CD4-positive, CD25-positive, alpha-beta regulatory T cell (primary cell): Measurements from ENCODE around the gene TEX47. TPM values are rescaled to one million over a fixed set of nuclear protein-coding genes. Genes with fewer than 3 reads are reported as not detected.

Experiments
- ATAC-seq, 2 donors: fragments of 150-1000 bp; cut with Tn5 transposase; one replicate each; pipeline ENCODE4 v1.10.0; 2021; ENCODE audit warnings: low read depth in 2 of 2, moderate number of reproducible peaks in 2 of 2, moderate library complexity in 1 of 2
- DNase-seq, 3 donors: peaks; one replicate each; pipeline versions ENCODE4 v3.0.0 to v3.0.0-alpha.2; 2012 to 2022; ENCODE audit warnings: mixed read lengths in 1 of 3
- H3K27ac ChIP-seq: one replicate; pipeline ENCODE4 v1.7.0; 2013; ENCODE audit warnings: mild to moderate bottlenecking, low read length; ENCODE audit not compliant: insufficient read depth, poor library complexity, severe bottlenecking
- H3K27me3 ChIP-seq: one replicate; pipeline ENCODE4 v1.7.0; 2013; ENCODE audit warnings: low read length; ENCODE audit not compliant: control insufficient read depth, insufficient read depth
- H3K36me3 ChIP-seq: one replicate; pipeline ENCODE4 v1.7.0; 2013; ENCODE audit warnings: mild to moderate bottlenecking, low read length, moderate library complexity; ENCODE audit not compliant: control insufficient read depth, insufficient read depth
- H3K4me1 ChIP-seq: 2 replicates; pipeline ENCODE4 v1.7.0; 2013; ENCODE audit warnings: mild to moderate bottlenecking, low read length; ENCODE audit not compliant: insufficient read depth, control insufficient read depth, poor library complexity, severe bottlenecking
- H3K4me3 ChIP-seq: one replicate; pipeline ENCODE4 v1.7.0; 2013; ENCODE audit warnings: low read depth, mild to moderate bottlenecking, low read length, moderate library complexity
- H3K9me3 ChIP-seq, 2 experiments: 1 replicate in 1 of 2; 2 replicates in 1 of 2; pipeline ENCODE4 v1.7.0; 2013; ENCODE audit warnings: low read length in 2 of 2, mild to moderate bottlenecking in 1 of 2, moderate library complexity in 1 of 2; ENCODE audit not compliant: control insufficient read depth in 2 of 2
- H3K27ac Mint-ChIP-seq, 3 donors: one replicate each; pipeline ENCODE4 v1.8.0; 2020 to 2022; ENCODE audit warnings: mild to moderate bottlenecking in 3 of 3, mixed read lengths in 3 of 3, moderate library complexity in 2 of 3
- H3K27me3 Mint-ChIP-seq: one replicate; pipeline ENCODE4 v1.8.0; 2022; ENCODE audit warnings: mild to moderate bottlenecking, mixed read lengths
- H3K36me3 Mint-ChIP-seq: one replicate; pipeline ENCODE4 v1.8.0; 2020; ENCODE audit warnings: mixed read lengths
- H3K4me1 Mint-ChIP-seq, 4 donors: one replicate each; pipeline ENCODE4 v1.8.0; 2020 to 2022; ENCODE audit warnings: mixed read lengths in 4 of 4, mild to moderate bottlenecking in 1 of 4
- H3K4me3 Mint-ChIP-seq, 4 donors: one replicate each; pipeline ENCODE4 v1.8.0; 2020 to 2022; ENCODE audit warnings: mild to moderate bottlenecking in 4 of 4, mixed read lengths in 4 of 4, moderate library complexity in 3 of 4
- H3K9me3 Mint-ChIP-seq, 7 donors: one replicate each; pipeline ENCODE4 v1.8.0; 2020 to 2022; ENCODE audit warnings: mixed read lengths in 7 of 7, mild to moderate bottlenecking in 3 of 7, moderate library complexity in 2 of 7
- polyA plus RNA-seq, 4 donors: library from polyadenylated mRNA; unstranded; fragments of 300-500 nt; fragmentation: Illumina TruSeq; gene quantifications; one replicate each; pipeline ENCODE4 v1.2.3, GENCODE V29; 2021
- total RNA-seq: library from RNA; stranded (reverse); gene quantifications from one replicate; pipeline ENCODE4 v1.2.3, GENCODE V29; 2022

Gene TEX47
- total and polyA plus RNA-seq, 5 donors from 2014 or later, result not detected

DNA sequence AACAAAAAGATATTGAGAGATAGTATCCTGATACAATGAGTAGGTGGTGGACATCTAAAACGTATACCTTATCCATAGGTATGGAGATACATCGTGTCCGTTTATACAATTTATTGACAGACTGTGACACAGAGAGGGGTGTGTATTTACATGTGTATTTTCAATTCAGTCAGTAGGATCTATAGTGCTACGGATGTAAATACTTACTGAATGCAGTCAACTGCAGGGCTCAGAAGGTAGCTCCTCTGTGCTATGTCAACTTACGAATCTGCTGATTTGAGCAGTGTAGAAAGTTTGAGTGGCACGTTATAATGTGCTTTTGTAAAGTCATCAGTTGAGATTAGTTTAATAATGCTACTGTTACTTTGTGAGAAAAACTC, 35.4 kb downstream of the TEX47 start:
- ATAC-seq, result no peak
- no peak overlapping the region for H3K27ac Mint-ChIP-seq
- Histone ChIP-seq H3K9me3 (no peaks in the 10 kb centered on the region), H3K4me3 (no peak overlapping the region), H3K27ac (no peak overlapping the region), H3K4me1 (no peaks in the 10 kb centered on the region), H3K36me3 (no peaks in the 10 kb centered on the region), H3K27me3 (peaks cover 5% of the 10 kb centered on the region)
- H3K36me3 Mint-ChIP-seq, result no peaks in the 10 kb centered on the region
- H3K27me3 Mint-ChIP-seq, result peaks cover 26% of the 10 kb centered on the region
- no peak overlapping the region for H3K4me3 Mint-ChIP-seq
- no peaks in the 10 kb centered on the region for H3K4me1 Mint-ChIP-seq
- no peak for DNase-seq
- H3K9me3 Mint-ChIP-seq, result peaks cover 0 to 3% (median 0%) of the 10 kb centered on the region in 7 donors

DNA sequence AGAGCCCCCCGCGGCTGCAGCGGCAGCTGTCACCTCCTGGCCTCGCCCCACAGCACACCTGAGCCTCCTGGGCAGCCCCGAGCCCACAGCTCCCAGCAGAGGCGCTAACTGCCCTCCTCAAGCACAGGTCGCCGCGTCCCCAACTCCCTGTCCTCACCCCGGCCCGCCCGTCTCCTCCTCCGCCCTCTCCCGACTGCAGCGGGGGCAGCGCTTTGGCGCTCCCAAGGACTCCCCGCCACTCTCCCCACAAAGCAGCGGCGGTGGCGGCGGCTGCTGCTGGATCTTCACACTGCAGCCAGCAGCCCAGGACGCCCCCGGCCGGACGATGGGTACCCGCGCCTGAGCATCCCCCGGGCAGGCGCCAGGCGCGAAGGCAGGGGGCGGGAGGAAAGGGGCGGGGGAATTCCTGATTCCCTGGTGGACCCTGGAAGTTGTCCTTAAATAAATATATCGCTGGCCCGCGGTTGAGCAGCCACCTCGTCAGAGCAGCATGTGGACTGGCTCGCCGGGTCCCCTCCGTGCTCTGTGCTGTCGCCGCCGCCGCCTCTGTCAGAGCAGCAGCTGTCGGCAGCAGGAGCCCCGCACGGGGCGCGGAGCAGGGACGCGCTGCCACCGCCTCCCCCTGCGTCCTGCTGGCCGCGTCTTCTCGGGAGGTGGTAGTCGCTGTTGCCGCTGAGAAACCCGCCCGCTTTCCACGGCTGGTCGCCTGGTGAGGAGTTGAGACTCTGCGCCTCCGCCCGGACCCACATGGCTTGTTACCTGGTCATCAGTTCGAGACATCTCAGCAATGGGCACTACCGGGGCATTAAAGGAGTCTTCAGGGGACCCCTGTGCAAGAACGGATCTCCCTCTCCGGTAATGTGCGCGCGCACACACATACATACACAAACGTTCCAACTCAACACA, 36.1 kb downstream of the TEX47 start, which contains the start of gene ZNF804B:
TSS of gene ZNF804B (plus strand) at position 471 of the 906 bp plus-strand sequence. CDS start at position 748, 277 bp downstream.
- Histone ChIP-seq H3K27me3 (peaks cover 5% of the 10 kb centered on the region), H3K9me3 (no peaks in the 10 kb centered on the region), H3K4me1 (no peaks in the 10 kb centered on the region), H3K27ac (no peak within 1 kb of the TSS), H3K4me3 (no peak within 1 kb of the TSS), H3K36me3 (no peaks in the 10 kb centered on the region)
- H3K27me3 Mint-ChIP-seq, result peaks cover 26% of the 10 kb centered on the region
- no peaks in the 10 kb centered on the region for H3K36me3 Mint-ChIP-seq
- no peak within 1 kb of the TSS for H3K4me3 Mint-ChIP-seq
- no peak for DNase-seq
- H3K4me1 Mint-ChIP-seq, result no peaks in the 10 kb centered on the region
- no peak for ATAC-seq
- H3K9me3 Mint-ChIP-seq, result peaks cover 0 to 3% (median 0%) of the 10 kb centered on the region in 7 donors
- no peak within 1 kb of the TSS for H3K27ac Mint-ChIP-seq

GRCh38 chr7:88758381-88759229, 36.9 kb downstream of the TEX47 start:
- Mint-ChIP-seq H3K9me3 (peaks cover 0 to 3% (median 0%) of the 10 kb centered on the region in 7 donors), H3K4me3 (no peak overlapping the region), H3K27ac (no peak overlapping the region), H3K27me3 (peaks cover 26% of the 10 kb centered on the region), H3K4me1 (no peaks in the 10 kb centered on the region), H3K36me3 (no peaks in the 10 kb centered on the region)
- Histone ChIP-seq H3K4me1 (no peaks in the 10 kb centered on the region), H3K9me3 (no peaks in the 10 kb centered on the region), H3K27me3 (peaks cover 5% of the 10 kb centered on the region), H3K36me3 (no peaks in the 10 kb centered on the region), H3K4me3 (no peak overlapping the region), H3K27ac (no peak overlapping the region)
- no peak for DNase-seq
- ATAC-seq, result no peak

DNA sequence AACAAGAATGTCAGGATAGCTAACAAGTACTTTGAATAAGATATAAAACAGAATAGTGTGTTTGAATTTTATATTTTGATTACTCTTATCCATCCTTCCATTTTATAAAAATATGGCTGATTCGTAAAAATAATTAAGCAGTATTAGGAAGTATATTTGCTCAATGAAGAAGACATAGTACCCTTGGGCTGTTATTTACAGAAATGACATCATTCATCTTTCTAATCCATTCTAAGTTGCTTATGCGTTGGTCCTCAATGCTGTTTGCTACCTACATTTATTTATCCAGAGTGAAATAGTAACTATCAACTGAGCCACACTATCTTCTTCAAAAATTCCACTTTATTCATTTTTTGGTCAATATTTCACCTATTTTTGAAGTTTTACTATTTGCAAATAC, 38.2 kb downstream of the TEX47 start:
- no peak overlapping the region for H3K27ac ChIP-seq
- no peak overlapping the region for H3K27ac Mint-ChIP-seq
- H3K4me1 Mint-ChIP-seq, result no peaks in the 10 kb centered on the region
- H3K4me1 ChIP-seq, result no peaks in the 10 kb centered on the region
- H3K36me3 Mint-ChIP-seq, result no peaks in the 10 kb centered on the region
- peaks cover 26% of the 10 kb centered on the region for H3K27me3 Mint-ChIP-seq
- H3K9me3 ChIP-seq, result no peaks in the 10 kb centered on the region
- ATAC-seq (no peak), DNase-seq (no peak)
- H3K4me3 Mint-ChIP-seq, result no peak overlapping the region
- peaks cover 0 to 3% (median under 1%) of the 10 kb centered on the region in 7 donors for H3K9me3 Mint-ChIP-seq
- peaks cover 5% of the 10 kb centered on the region for H3K27me3 ChIP-seq
- H3K36me3 ChIP-seq, result no peaks in the 10 kb centered on the region
- no peak overlapping the region for H3K4me3 ChIP-seq

GRCh38 chr7:88756802-88757201, 38.7 kb downstream of the TEX47 start:
- peaks cover 0 to 7% (median 2%) of the 10 kb centered on the region in 7 donors for H3K9me3 Mint-ChIP-seq
- Histone ChIP-seq H3K4me1 (no peaks in the 10 kb centered on the region), H3K4me3 (no peak overlapping the region), H3K36me3 (no peaks in the 10 kb centered on the region), H3K27me3 (peaks cover 5% of the 10 kb centered on the region), H3K27ac (no peak overlapping the region), H3K9me3 (no peaks in the 10 kb centered on the region)
- H3K4me3 Mint-ChIP-seq, result no peak overlapping the region
- DNase-seq (no peak), ATAC-seq (no peak)
- no peaks in the 10 kb centered on the region for H3K36me3 Mint-ChIP-seq
- H3K27ac Mint-ChIP-seq, result no peak overlapping the region
- H3K27me3 Mint-ChIP-seq, result peaks cover 26% of the 10 kb centered on the region
- H3K4me1 Mint-ChIP-seq, result no peaks in the 10 kb centered on the region

DNA sequence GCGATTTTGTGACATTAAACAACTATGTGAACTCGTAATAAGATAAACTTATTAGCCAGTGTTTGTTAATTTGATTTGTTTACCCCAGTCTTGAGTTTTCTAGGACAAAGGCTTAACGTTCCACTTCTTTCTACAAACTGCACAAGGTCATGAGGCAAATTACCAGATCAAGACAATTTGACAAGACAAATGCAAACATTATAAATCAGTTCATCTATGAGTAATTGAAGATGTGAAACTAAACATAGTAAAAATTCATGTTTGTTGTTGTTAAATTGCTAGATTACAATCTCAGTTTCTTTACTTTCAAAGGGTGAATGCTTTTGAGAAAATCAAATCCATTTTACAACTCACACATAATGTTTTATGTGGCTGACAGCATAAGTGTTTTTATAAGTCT, 49.4 kb downstream of the TEX47 start:
- Histone ChIP-seq H3K36me3 (no peaks in the 10 kb centered on the region), H3K4me3 (no peak overlapping the region), H3K27ac (no peak overlapping the region), H3K27me3 (no peaks in the 10 kb centered on the region), H3K9me3 (no peaks in the 10 kb centered on the region), H3K4me1 (no peaks in the 10 kb centered on the region)
- ATAC-seq, result no peak
- H3K27me3 Mint-ChIP-seq, result no peaks in the 10 kb centered on the region
- no peak overlapping the region for H3K4me3 Mint-ChIP-seq
- no peak overlapping the region for H3K27ac Mint-ChIP-seq
- no peaks in the 10 kb centered on the region for H3K4me1 Mint-ChIP-seq
- H3K36me3 Mint-ChIP-seq, result no peaks in the 10 kb centered on the region
- H3K9me3 Mint-ChIP-seq, result peaks cover 0 to 7% (median 2%) of the 10 kb centered on the region in 7 donors
- DNase-seq, result no peak
